Coronary artery (tissue), 2 donors: ENCODE results near the gene DLX3.
A peak's percentile ranks its signal among the peaks of the same experiment; 100 is the strongest.

Experiments used
- DNase-seq: peaks from one replicate; pipeline ENCODE4 v3.0.0-alpha.2; 2017; ENCODE audit warnings: low spot score
- H3K27ac ChIP-seq, 2 donors: fragments of 200-600 bp; sonication (generic); one replicate each; pipeline ENCODE4 v1.5.1; 2016 to 2019
- H3K4me3 ChIP-seq: fragments of 200-600 bp; sonication (generic); 2 replicates; pipeline ENCODE4 v1.5.1; 2016; ENCODE audit warnings: mild to moderate bottlenecking, moderate library complexity
- TF ChIP-seq, protein P1 (sequence below): fragments of 200-600 bp; sonication (generic); IDR thresholded peaks from one replicate; pipeline ENCODE4 v1.5.1; 2019; ENCODE audit warnings: antibody characterized with exemption

The DLX3 gene

GRCh38 chr17:50014471-50015088, 19.6 kb upstream of the DLX3 start:
- TF ChIP-seq, protein P1, sequence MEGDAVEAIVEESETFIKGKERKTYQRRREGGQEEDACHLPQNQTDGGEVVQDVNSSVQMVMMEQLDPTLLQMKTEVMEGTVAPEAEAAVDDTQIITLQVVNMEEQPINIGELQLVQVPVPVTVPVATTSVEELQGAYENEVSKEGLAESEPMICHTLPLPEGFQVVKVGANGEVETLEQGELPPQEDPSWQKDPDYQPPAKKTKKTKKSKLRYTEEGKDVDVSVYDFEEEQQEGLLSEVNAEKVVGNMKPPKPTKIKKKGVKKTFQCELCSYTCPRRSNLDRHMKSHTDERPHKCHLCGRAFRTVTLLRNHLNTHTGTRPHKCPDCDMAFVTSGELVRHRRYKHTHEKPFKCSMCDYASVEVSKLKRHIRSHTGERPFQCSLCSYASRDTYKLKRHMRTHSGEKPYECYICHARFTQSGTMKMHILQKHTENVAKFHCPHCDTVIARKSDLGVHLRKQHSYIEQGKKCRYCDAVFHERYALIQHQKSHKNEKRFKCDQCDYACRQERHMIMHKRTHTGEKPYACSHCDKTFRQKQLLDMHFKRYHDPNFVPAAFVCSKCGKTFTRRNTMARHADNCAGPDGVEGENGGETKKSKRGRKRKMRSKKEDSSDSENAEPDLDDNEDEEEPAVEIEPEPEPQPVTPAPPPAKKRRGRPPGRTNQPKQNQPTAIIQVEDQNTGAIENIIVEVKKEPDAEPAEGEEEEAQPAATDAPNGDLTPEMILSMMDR = no peak
- H3K27ac ChIP-seq = no peak overlapping the region
- no peak for DNase-seq
- no peak overlapping the region for H3K4me3 ChIP-seq

- Histone ChIP-seq H3K27ac (no peak overlapping the region), H3K4me3 (no peak overlapping the region)
- DNase-seq = no peak
- TF ChIP-seq, protein P1 = no peak
These were observed 18.1 kb upstream of the DLX3 start for GRCh38 chr17:50013079-50013478.

GRCh38 chr17:50009282-50009681, 14.3 kb upstream of the DLX3 start:
- TF ChIP-seq, protein P1 = no peak
- DNase-seq = no peak
- Histone ChIP-seq H3K4me3 (no peak overlapping the region), H3K27ac (no peak overlapping the region)

DNA sequence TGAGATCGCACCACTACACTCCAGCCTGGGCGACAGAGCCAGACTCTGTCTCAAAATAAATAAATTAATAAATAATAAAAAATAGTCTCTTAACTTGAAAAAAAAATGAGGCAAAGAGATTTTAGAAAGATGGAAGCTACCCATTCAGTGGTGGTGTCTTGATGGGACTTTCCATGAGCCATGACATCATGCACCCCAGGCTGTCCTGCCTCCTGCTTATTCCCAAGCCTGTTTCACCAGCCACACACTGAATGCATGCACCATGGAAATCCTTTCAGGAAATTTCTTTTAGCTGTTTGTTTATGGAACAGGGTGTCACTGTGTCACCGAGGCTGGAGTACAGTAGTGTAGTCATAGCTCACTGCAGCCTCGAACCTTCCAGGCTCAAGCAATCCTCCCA, 8.9 kb upstream of the DLX3 start:
- TF ChIP-seq, protein P1 = no peak
- DNase-seq = no peak
- no peak overlapping the region for H3K27ac ChIP-seq

GRCh38 chr17:49998836-49999511, 4.0 kb upstream of the DLX3 start:
- TF ChIP-seq, protein P1 = no peak
- DNase-seq = no peak
- Histone ChIP-seq H3K27ac (no peak overlapping the region), H3K4me3 (no peak overlapping the region)

More for the DNA sequence above, 8.9 kb upstream of the DLX3 start:
- H3K4me3 ChIP-seq = no peak overlapping the region

GRCh38 chr17:49997773-49998703, 3.0 kb upstream of the DLX3 start:
- DNase-seq = no peak
- H3K27ac ChIP-seq = no peak overlapping the region
- H3K4me3 ChIP-seq = no peak overlapping the region
- TF ChIP-seq, protein P1 = peak; percentile 89
